NCI-H1694 (cell line): Measurements from ENCODE around the gene DNAAF5.

Experiments
- DNase-seq: peaks from one replicate; lab custom pipeline; 2025; lab: John Stamatoyannopoulos, UW

DNAAF5 gene

DNA sequence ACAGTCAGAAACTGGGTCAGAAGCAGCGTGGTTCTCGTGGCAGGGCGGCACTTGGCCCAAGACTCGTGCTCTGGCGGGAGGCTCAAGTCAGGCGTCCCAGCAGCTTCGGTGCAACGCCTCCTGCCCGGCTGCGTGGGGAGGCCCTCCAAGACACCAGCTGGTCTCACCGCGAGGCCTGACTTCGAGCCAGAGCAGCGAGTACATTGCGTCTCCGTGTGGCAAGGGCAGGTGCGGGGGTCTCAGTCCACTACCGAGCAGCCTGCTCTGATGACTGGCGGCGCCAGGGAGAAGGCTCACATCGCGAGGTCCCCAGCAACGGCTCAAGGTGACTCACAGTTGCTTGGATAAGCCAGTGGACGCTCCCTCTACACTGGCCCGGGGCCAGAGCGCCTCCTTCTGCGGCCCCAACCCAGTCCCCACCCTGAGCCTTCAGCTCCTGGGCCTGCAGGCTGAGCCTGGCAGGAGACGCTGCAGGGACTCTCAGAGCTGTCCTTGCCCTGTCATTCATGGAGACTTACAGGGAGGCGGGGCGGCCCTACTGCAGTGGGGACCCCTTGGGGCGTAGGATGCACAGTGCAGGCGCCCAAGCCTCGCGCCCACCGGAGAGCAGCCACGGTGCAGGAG, 42.5 kb downstream of the DNAAF5 start:
- no peak for DNase-seq

DNA sequence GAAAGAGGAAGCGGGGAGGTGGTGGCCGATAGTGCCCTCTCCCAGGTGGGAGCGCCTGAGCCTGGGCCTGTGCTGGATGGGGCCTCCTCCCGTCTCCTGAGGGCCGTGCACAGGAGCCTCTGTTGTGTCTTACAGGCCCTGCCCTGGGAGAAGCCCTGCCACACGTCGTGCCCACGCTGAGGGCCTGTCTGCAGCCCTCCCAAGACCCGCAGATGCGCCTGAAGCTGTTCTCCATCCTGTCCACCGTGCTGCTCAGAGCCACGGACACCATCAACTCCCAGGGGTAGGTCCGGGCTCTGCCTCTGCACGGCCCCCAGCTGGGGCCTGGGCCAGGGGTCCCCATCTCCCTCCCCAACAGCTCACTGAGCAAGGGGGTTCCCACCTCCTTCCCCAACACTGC, 43.8 kb downstream of the DNAAF5 start:
- no peak for DNase-seq

DNA sequence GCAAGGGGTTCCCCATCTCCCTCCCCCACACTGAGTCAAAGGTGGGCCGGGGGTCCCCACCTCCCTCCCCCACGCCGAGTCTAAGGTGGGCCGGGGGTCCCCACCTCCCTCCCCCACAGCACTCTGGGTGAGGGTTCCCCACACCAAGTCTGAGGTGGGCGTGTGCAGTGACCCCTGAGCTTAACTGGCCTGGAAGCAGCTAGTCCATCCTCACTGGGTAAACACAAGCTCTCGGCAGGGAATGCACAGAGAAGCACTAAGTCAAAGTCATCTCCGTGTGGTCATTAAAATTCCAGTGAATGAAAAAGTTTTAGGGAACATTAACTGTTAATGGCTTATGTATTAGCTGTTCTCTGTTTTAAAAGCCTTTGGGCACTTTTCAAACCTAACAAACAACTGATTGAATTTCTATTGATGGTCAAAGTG, 44.3 kb downstream of the DNAAF5 start:
- no peak for DNase-seq

DNA sequence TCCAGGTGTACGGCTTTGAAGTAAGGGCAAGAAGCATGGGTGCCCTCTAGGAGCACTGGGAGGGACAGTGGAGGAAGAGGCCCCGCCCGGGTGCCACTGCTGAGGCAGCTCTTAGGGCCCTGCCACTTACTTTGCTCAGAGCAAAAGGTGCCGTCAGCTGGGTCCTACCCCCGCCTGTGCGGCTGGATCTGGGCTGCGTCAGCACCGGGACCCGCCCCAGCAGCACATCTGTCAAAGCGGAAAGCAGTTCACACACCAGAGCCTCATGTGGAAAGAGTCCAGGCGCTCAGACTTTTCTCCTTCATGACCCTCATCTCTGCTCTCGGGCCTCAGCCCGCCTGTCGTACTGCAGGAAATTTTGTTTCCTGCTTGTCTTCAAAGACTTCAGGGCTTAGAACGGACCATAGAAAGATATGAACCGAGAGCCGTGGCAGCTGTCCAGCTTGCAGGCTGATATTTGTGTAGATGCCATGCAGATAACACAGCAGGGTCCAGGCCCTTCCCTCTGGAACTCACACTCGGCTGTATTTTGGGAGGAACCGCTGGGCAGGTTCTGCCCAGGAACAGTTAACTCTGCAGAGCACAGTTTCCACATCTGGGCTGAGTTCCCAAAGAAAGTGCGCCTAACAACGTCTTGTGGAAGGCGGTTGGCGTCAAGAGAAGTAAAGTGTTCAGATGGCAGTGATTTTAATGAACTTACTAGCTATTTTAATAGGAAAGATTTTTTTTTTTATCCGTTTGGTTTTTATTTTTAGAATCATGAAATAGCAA, 44.9 kb downstream of the DNAAF5 start:
- no peak for DNase-seq

GRCh38 chr7:772005-772294, 45.5 kb downstream of the DNAAF5 start:
- DNase-seq = no peak

DNA sequence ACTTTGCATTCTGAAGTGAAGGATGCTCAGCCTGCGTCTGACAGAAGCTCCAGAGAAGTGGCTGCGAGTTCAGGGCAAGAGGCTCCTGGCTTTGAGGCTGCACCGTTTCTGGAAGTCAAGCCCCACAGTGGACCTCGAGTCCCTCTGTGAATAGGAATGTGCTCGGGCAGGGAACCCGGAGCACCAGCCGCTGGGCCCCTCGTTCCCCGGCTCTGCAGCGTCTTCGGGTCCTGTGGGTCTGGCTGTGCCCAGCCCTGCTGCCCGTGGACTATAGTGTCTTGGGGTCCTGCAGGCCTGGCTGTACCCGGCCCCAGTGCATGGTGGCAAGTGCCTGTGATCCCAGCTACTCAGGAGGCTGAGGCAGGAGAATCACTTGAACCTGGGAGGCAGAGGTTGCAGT, 45.9 kb downstream of the DNAAF5 start:
- DNase-seq = no peak

- no peak for DNase-seq
Observed at GRCh38 chr7:772861-773621, 46.5 kb downstream of the DNAAF5 start.

DNA sequence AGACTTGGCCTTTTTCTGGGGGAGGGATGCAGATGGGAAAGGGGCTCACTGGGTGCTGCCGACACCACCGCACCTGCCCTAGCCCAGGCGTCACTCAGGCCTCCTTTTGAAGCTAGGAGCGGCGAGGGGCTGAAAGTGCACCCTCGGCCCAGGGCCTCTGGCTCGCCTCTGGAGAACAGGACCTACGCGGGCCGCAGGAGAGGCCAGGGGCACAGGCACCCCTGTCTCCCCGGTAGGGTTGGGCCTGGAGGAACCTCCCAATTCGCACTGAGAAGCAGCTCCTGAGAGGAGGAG, 47.1 kb downstream of the DNAAF5 start:
- no peak for DNase-seq

DNA sequence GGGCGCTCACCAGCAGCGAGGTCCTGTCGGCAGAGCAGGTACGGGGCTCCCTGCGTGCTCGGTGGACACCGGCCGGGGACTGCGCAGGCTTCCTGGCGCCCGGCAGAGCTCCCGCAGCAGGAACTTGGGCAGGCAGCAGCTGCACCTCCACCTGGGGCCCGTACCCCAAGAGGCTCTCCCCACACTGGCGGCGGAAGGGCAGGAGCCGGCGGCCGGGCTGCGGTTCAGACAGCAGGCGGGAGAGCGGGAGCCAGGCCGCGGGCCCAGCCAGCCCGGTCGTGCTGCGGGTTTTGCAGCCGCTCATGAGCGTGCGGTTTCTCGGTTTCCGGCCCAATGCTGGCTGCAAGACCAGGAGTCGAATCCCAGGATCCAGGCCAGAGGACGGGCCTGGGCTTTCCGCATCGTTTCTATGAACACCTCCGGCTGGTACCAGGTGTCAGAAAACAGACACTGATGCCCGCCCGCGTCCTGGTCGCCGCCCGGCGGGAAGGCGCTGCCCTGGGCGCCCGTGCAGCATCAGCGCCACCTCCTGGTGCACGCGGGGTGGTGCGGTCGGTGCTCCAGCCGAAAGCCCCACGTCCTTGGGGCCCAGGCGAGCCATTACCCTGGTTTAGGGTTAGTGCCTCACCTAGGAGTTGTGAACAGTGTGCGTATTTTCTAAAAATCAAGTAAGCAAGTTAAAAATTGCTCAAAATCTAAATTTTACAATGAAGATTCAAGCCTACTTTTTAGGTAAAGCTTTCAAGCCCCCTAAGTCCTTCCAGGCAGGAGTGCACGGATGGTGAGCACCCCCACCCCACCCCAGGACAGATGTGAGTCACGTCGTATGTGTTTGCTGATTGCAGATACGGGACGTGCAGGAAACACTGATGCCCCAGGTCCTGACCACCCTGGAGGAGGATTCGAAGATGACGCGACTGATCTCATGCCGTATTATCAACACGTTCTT, 47.9 kb downstream of the DNAAF5 start:
- peak; percentile 18 for DNase-seq

GRCh38 chr7:776381-776780, 49.9 kb downstream of the DNAAF5 start:
- no peak for DNase-seq

GRCh38 chr7:776992-777727, 50.7 kb downstream of the DNAAF5 start:
- DNase-seq = no peak

- DNase-seq = no peak
Observed at GRCh38 chr7:777728-778078, 51.2 kb downstream of the DNAAF5 start.

- DNase-seq = no peak
Observed at GRCh38 chr7:778271-778967, 51.9 kb downstream of the DNAAF5 start.

DNA sequence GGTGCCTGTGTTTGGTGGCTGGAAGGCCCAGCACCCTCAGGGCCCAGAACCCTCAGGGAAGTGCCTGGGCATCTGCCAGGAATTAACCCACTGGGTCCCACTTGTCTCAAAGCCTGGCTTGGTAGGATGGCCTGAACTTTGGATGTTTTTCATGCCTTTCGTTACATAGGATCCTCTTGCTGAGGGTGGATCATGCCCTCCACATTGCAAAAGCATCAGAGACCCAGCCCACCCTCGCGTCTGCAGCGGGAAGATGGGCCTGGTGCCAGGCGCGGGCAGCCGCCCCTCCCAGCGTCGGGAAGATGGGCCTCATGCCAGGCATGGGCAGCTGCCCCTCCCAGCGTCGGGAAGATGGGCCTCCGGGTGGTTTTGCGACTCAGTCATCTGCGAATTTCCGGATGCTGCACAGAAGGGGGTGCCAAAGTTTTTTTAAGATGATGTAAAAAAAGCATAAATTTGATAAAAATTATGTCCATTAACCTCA, 52.5 kb downstream of the DNAAF5 start:
- peak; percentile 59 for DNase-seq

DNA sequence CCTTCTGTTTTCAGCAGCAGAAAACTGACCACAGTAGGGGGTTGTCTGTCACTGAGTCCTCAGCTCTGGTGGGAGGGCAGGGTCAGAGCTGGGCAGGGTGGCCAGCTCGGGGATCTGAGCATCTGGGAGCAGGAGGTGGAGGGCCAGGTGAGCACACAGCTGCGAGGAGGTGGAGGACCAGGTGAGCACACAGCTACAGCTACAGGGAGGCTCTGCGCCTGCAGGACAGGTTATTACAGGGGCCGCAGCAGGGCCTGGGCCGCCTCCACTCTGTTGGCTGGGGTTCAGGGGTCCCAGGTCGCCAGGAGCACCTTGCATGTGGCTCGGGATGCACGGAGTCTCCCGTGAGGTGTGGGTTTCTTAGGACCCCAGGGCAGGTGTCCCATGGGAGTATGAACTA, 53.0 kb downstream of the DNAAF5 start:
- no peak for DNase-seq

DNA sequence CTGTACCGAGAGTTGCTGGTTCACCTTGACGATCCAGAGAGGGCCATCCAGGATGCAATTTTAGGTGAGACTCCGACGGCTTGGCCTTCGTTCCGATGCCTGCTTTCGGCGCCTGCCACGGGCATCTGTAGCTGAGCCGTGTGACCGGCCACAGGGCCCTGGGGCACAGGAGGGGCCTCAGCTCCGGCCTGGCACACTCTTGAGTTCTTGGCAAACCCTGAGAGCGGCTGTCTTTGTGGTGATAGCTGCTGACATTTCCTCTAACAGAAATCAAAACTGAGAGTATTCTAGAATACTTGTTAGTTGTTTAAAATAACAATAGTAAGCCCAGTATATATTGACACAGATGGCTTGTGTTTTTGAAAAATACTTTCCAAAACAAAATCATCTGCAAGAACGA, 53.6 kb downstream of the DNAAF5 start:
- DNase-seq = no peak

GRCh38 chr7:780516-780915, 54.0 kb downstream of the DNAAF5 start:
- no peak for DNase-seq

DNA sequence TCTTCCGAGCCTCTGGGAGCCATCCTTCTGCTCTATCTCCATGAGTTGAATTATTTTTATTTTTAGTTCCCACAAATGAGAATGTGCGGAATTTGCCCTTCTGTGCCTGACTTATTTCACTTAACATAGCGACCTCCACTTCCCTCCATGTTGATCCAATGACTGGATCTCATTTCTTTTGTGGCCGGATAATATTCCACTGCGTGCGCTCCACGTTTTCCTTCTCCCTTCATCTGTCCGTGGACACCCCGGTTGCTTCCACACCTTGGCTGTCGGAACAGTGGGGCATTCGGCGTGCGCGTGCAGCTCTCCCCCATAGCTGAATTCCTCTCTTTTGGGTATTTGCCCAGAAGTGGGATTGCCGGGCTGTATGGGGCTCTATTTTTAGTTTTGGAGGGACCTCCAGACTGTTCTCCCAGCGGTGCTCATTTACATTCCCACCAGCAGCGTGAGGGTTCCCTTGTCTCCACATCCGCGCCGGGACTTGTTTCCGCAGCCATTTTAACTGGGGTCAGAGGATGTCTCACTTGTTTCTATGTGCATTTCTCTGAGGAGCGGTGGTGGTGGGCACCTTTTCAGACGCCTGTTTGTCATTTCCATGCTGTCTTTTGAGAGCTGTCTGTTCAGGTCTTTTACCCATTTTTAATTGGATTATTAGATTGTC, 54.8 kb downstream of the DNAAF5 start:
- no peak for DNase-seq

DNA sequence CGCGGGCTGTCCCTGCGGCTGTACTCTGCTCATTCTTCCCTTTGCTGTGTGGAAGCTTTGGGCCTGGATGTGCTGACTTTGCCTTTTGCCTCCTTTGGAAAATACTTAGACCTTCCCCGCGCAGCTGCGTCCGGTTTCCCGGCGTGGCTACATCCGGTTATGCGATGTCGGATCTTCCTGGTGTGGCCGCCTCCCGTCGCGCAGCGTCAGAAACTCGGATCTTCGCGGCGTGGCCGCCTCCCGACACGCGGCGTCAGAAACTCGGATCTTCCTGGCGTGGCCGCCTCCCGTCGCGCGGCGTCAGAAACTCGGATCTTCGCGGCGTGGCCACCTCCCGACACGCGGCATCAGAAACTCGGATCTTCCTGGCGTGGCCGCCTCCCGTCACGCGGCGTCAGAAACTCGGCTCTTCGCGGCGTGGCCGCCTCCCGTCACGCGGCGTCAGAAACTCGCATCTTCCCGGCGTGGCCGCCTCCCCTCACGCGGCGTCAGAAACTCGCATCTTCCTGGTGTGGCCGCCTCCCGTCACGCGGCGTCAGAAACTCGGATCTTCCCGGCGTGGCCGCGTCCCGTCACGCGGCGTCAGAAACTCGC, 55.5 kb downstream of the DNAAF5 start:
- no peak for DNase-seq
